Subcutaneous adipose tissue (tissue), 4 donors: ENCODE results near the gene COL26A1. TPM values are rescaled to one million over a fixed set of nuclear protein-coding genes. Genes with fewer than 3 reads are reported as not detected.

Experiments
- total RNA-seq, 4 donors: library from RNA; depleted of rRNA; stranded (reverse); fragments of >200 nt; gene quantifications; one replicate each; pipeline ENCODE4 v1.1.0, GENCODE V29; 2016
- TF ChIP-seq, protein P1 (sequence below): fragments of 450-650 bp; IDR thresholded peaks from one replicate; pipeline ENCODE4 v1.5.1; 2016; ENCODE audit warnings: low read depth, mild to moderate bottlenecking, control low read depth, antibody characterized with exemption, moderate library complexity

The COL26A1 gene
- total RNA-seq, 4 donors from 2014 or later = not detected

DNA sequence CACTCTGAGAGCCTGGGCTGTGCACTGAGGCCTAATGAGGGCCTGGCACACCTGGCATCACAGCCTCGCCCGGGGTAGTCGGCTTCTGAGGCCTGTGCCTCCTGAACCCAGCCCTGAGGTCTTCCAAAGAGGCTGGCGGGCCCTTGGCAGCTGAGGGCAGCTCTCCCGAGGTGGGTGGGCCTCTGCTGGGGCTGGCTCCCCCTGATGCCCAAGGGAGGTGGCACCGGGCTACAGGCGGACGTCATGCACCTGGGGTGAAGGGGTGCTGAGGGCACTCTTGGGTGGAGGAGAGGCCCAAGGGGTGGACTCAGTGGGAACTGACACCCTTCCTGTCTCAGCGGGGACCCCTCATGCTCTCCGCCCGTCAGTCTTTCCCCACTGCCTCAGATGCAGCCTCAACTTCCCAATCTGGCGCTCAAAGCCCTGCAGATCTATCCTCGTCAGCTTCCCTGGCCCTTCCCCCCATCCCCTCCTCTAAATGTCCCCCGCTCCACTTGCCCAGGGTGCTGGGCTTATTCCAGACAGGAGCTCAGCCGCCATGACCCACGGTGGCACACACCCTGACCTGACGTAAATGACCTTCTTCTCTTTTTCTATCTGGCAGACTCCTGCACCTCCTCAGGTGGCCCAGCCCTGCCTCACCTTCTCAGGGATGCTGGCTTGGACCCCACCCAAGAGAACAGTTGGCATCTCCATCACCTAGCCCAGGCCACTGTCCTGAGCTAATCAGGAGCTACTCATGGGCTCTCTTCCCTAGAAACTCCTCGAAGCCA is 228.2 kb downstream of the COL26A1 start:
- TF ChIP-seq, protein P1, sequence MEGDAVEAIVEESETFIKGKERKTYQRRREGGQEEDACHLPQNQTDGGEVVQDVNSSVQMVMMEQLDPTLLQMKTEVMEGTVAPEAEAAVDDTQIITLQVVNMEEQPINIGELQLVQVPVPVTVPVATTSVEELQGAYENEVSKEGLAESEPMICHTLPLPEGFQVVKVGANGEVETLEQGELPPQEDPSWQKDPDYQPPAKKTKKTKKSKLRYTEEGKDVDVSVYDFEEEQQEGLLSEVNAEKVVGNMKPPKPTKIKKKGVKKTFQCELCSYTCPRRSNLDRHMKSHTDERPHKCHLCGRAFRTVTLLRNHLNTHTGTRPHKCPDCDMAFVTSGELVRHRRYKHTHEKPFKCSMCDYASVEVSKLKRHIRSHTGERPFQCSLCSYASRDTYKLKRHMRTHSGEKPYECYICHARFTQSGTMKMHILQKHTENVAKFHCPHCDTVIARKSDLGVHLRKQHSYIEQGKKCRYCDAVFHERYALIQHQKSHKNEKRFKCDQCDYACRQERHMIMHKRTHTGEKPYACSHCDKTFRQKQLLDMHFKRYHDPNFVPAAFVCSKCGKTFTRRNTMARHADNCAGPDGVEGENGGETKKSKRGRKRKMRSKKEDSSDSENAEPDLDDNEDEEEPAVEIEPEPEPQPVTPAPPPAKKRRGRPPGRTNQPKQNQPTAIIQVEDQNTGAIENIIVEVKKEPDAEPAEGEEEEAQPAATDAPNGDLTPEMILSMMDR = no peak

DNA sequence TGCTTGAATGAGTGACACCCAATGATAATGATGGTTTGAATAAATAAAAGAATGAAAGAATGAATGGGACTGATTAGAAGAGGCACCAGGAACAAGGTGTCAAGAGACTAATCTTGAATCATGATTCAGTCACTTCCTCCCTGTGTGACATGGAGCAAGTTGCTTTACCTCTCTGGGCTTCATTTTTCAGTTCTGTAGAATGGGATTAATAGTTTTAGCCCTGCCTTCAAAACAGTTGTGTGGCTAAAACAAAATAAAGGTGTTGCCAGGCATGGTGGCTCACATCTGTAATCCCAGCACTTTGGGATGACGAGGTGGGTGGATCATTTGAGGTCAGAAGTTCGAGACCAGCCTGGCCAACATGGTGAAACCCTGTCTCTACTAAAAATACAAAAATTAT is 228.8 kb downstream of the COL26A1 start:
- TF ChIP-seq, protein P1 = no peak

DNA sequence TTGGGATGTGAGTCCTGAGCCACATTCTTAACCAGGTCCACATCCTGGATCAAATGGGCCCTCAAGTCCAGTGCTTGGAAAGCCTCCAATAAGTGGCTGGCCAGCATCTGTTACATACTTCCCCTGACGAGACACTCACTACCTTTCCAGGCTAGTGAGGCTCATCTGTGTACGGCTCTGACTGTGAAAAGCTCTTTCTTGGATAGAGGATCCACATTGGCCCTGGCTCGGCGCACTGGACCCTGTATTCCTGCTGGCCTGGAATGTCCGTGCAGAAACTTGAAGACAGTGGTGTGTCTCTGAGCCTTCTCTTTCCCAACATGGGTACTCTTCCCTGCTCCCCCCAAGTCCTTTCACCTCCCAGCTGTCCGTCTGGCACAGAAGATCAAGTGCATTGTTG is 230.9 kb downstream of the COL26A1 start:
- TF ChIP-seq, protein P1 = no peak

DNA sequence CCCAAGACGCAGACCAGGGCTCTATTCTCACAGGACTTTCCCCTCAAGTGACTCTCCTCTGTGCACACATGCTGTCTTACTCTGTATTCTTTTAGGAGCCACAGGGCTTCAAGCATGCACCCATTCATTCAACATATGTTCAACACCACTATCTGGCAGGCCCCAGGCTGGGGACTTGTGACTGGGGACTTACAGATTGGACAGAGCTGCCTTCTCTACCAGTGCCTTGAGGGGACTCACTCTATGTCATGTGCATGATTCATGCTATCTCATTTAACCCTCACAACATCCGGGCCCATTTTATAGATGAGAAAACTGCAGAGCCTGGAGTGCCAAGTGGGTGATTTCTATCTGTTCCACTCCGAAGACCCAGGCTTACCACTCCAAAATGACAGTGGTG is 232.1 kb downstream of the COL26A1 start:
- TF ChIP-seq, protein P1 = no peak

DNA sequence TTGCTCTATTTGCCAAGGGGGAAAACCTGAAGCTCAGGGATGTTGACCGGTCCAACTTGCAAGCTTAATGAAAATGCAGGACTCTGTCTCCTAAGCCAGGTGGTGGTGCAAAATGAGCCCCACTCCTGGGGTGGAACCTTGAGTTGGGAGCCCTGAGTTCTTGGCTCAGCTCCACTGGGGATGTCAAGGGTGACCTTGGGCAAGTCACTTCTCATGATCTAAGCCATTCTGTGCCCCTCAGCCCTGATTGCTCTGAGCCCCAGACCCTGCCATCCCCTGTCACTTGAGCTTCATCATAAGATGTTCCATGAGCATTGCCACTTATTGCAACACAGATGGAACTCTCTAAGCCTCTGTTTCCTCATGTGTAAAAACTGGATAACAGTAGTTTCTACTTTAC is 232.6 kb downstream of the COL26A1 start:
- TF ChIP-seq, protein P1 = no peak

DNA sequence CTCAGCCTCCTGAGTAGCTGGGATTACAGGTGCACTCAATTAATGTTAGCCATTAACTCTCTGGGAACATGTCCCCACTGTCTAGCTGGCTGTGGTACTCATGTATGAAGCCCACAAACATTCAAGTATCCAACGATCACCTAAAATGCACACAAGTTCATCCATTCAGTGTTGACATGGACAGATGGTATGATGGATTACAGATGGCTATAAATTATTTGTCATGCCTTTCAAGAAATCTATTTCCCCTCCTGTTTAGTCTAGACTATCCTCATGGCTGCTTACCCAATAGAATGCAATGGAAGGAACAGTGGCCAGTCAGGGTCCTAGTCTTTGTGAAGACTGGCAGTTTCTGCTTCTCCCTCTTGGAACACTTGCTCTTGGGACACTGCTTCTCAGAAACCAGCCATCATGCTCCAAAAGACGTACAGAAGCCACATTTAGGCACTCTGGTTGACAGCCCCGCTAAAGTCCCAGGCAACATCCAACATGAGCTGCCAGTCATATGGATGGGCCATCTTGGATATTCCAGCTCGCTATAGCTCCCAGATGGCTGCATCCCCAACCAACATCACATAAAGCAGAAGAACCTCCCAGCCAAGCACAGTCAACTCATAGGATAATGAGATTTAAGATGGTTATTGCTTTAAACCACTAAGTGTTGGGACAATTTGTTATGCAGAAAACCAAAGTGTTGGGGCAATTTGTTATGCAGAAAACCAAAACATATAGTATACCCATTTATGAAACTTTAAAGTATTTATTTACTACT is 233.3 kb downstream of the COL26A1 start:
- TF ChIP-seq, protein P1 = no peak

DNA sequence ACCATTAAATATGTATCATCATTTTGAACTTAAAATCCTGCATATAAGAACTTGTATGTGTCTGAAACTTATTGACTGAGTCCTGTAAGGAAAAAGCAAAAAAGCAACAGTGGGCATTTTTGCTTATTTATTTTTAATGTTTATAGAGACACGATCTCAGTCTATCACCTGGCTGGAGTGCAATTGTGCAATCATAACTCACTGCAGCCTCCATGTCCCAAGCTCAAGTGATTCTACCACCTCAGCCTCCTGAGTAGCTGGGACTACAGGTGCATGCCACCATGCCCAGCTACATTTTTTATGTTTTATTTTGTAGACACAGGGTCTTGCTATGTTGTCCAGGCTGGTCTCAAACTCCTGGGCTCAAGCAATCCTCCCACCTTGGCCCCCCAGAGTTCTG is 234.2 kb downstream of the COL26A1 start:
- TF ChIP-seq, protein P1 = no peak
